Brain microvascular endothelial cell (primary cell): ENCODE measurements around the gene NCS1.

Source experiments
- DNase-seq: peaks from one replicate; pipeline ENCODE4 v3.0.0-alpha.2; 2020
- H3K27ac ChIP-seq: fragments of 250-450 bp; sonication (Bioruptor Pico); 2 replicates; pipeline ENCODE4 v1.5.1; 2020; ENCODE audit warnings: mild to moderate bottlenecking, moderate library complexity
- H3K27me3 ChIP-seq: fragments of 250-450 bp; sonication (Bioruptor Pico); replicated peaks from 2 replicates; pipeline ENCODE4 v1.5.1; 2020; ENCODE audit warnings: mild to moderate bottlenecking
- H3K36me3 ChIP-seq: fragments of 250-450 bp; sonication (Bioruptor Pico); replicated peaks from 2 replicates; pipeline ENCODE4 v1.5.1; 2020; ENCODE audit warnings: mild to moderate bottlenecking
- H3K4me3 ChIP-seq: 2 replicates; pipeline ENCODE4 v1.5.1; 2011; ENCODE audit warnings: low read depth, mild to moderate bottlenecking, control low read depth, low read length, moderate library complexity
- CTCF ChIP-seq: IDR thresholded peaks from 2 replicates; pipeline ENCODE4 v1.5.1; 2011; ENCODE audit warnings: low read depth, mild to moderate bottlenecking, moderate library complexity, low read length, control low read depth, inconsistent platforms; ENCODE audit errors: missing control alignments
- in situ Hi-C: cut with HindIII; loops from 2 replicates; pipeline ENCODE4 v1.10.0; 2017; ENCODE audit warnings: low sequenced_read_pairs, low pct_ligation_motif_present

Gene NCS1

GRCh38 chr9:130283539-130284248 lies 111.5 kb downstream of the NCS1 start:
- no peak for TF ChIP-seq CTCF
- no peaks in the 10 kb centered on the region for H3K36me3 ChIP-seq
- H3K4me3 ChIP-seq = no peak overlapping the region
- H3K27me3 ChIP-seq = peaks cover 17% of the 10 kb centered on the region
- DNase-seq = no peak
- no peak overlapping the region for H3K27ac ChIP-seq
- in situ Hi-C loops = no loop called here

GRCh38 chr9:130284249-130284625 lies 112.0 kb downstream of the NCS1 start:
- TF ChIP-seq CTCF = no peak
- in situ Hi-C loops = no loop called here
- peaks cover 21% of the 10 kb centered on the region for H3K27me3 ChIP-seq
- no peak overlapping the region for H3K27ac ChIP-seq
- H3K36me3 ChIP-seq = no peaks in the 10 kb centered on the region
- no peak overlapping the region for H3K4me3 ChIP-seq
- no peak for DNase-seq

GRCh38 chr9:130284690-130285089 lies 112.5 kb downstream of the NCS1 start:
- DNase-seq = no peak
- H3K36me3 ChIP-seq = no peaks in the 10 kb centered on the region
- TF ChIP-seq CTCF = no peak
- no peak overlapping the region for H3K27ac ChIP-seq
- peaks cover 25% of the 10 kb centered on the region for H3K27me3 ChIP-seq
- no peak overlapping the region for H3K4me3 ChIP-seq
- in situ Hi-C loops = no loop called here

- DNase-seq = no peak
- in situ Hi-C loops = no loop called here
- Histone ChIP-seq H3K27ac (no peak overlapping the region), H3K27me3 (peaks cover 31% of the 10 kb centered on the region), H3K4me3 (no peak overlapping the region), H3K36me3 (no peaks in the 10 kb centered on the region)
- no peak for TF ChIP-seq CTCF
Observed at GRCh38 chr9:130285271-130285670, 113.1 kb downstream of the NCS1 start.

DNA sequence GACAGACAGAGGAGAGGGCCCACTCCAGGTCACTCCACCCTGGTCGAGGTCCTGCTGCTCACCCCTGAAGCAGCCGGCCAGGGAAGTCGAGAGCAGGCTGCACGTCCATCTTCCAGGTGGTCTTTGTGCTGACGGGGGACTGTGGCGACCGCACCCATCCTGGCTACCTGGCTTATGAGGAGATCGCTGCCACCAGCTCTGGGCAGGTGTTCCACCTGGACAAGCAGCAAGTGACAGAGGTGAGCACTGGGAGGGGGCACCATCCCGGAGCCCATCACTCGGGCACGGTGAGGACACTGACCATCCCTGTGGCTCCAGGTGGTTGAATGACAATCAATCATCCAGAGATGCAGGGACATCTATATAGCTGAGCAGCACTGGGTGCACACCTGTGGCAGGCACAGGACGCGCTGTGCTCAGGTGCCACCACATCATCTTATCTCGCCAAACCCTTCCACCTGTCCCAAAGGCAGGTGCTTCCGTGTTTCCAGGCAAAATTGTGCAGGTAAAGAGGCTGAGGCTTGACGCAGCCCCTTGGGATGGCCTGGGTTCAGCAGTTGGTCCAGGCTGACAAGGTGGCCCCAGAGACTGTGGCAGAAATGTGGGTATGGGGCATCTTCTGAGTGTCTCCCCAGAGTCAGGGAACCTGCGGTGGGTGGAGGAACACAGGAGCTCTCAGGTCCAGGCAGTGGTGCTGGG lies 114.0 kb downstream of the NCS1 start:
- H3K27ac ChIP-seq = no peak overlapping the region
- DNase-seq = no peak
- TF ChIP-seq CTCF = no peak
- H3K4me3 ChIP-seq = no peak overlapping the region
- H3K27me3 ChIP-seq = peaks cover 33% of the 10 kb centered on the region
- H3K36me3 ChIP-seq = no peaks in the 10 kb centered on the region
- in situ Hi-C loops = no loop called here
